HepG2 (cell line): ENCODE measurements around the gene KANSL3. TPM values are rescaled to one million over a fixed set of nuclear protein-coding genes. Genes with fewer than 3 reads are reported as not detected.

Experiments used
- CEBPB ChIP-seq: IDR thresholded peaks from 2 replicates; pipeline ENCODE4 v1.6.1; 2011; ENCODE audit warnings: low read depth, low read length, improper control_type of control experiment, borderline replicate concordance
- CHD4 ChIP-seq: fragments of 200-600 bp; sonication (generic); IDR thresholded peaks from 2 replicates; pipeline ENCODE4 v1.7.0; 2017; ENCODE audit warnings: mild to moderate bottlenecking, low read length, borderline replicate concordance
- DMTF1 ChIP-seq: sonication (generic); formaldehyde crosslinking; IDR thresholded peaks from 2 replicates; pipeline ENCODE4 v1.4.0; 2020; ENCODE audit warnings: mild to moderate bottlenecking, missing genetic modification reagents
- FIP1L1 ChIP-seq: fragments of 200-400 bp; formaldehyde crosslinking; IDR thresholded peaks from 2 replicates; pipeline ENCODE4 v1.6.1; 2018; ENCODE audit warnings: low read depth, mild to moderate bottlenecking, low read length, moderate library complexity, borderline replicate concordance; ENCODE audit not compliant: insufficient read depth
- FOXP4 ChIP-seq: sonication (generic); formaldehyde crosslinking; IDR thresholded peaks from 2 replicates; pipeline ENCODE4 v1.4.0; 2020; ENCODE audit warnings: missing genetic modification reagents
- GTF3A ChIP-seq: sonication (generic); formaldehyde crosslinking; conservative IDR thresholded peaks from 2 replicates; pipeline ENCODE4 v1.4.0; 2020; ENCODE audit warnings: mild to moderate bottlenecking, missing genetic modification reagents
- HOXA9 ChIP-seq: sonication (generic); formaldehyde crosslinking; IDR thresholded peaks from 2 replicates; pipeline ENCODE4 v1.8.1; 2022; ENCODE audit warnings: missing genetic modification reagents, mild to moderate bottlenecking, moderate library complexity, borderline replicate concordance
- KLF9 ChIP-seq: IDR thresholded peaks from 2 replicates; pipeline ENCODE4 v1.6.1; 2016; ENCODE audit warnings: low read depth
- NKX3-1 ChIP-seq: sonication (generic); formaldehyde crosslinking; IDR thresholded peaks from 2 replicates; pipeline ENCODE4 v1.5.0; 2020; ENCODE audit warnings: missing genetic modification reagents
- NR2C2 ChIP-seq: sonication (generic); formaldehyde crosslinking; IDR thresholded peaks from 2 replicates; pipeline ENCODE4 v1.4.0; 2020; ENCODE audit warnings: missing genetic modification reagents, mild to moderate bottlenecking, moderate library complexity, borderline replicate concordance
- RNF2 ChIP-seq: fragments of 450-650 bp; conservative IDR thresholded peaks from 2 replicates; pipeline ENCODE4 v1.6.1; 2016; ENCODE audit warnings: low read depth
- SAP130 ChIP-seq: IDR thresholded peaks from 2 replicates; pipeline ENCODE4 v1.6.1; 2016; ENCODE audit warnings: low read depth
- SUZ12 ChIP-seq: fragments of 150-350 bp; IDR thresholded peaks from 2 replicates; pipeline ENCODE4 v1.6.1; 2014; ENCODE audit warnings: low read depth, low read length
- TP53 ChIP-seq: sonication (generic); formaldehyde crosslinking; conservative IDR thresholded peaks from 2 replicates; pipeline ENCODE4 v1.4.0; 2020; ENCODE audit warnings: missing genetic modification reagents
- ZFP36 ChIP-seq: fragments of 150-350 bp; IDR thresholded peaks from 2 replicates; pipeline ENCODE4 v1.6.1; 2018; ENCODE audit warnings: borderline replicate concordance, low read length, low read depth; ENCODE audit not compliant: partially characterized antibody
- ZNF101 ChIP-seq: sonication (generic); formaldehyde crosslinking; IDR thresholded peaks from 2 replicates; pipeline ENCODE4 v1.4.0; 2020; ENCODE audit warnings: mild to moderate bottlenecking, low read depth, missing genetic modification reagents, borderline replicate concordance
- ZNF350 ChIP-seq: sonication (generic); formaldehyde crosslinking; IDR thresholded peaks from 2 replicates; pipeline ENCODE4 v1.4.0; 2020; ENCODE audit warnings: mild to moderate bottlenecking, low read depth, missing genetic modification reagents, borderline replicate concordance
- ZNF737 ChIP-seq: sonication (generic); formaldehyde crosslinking; IDR thresholded peaks from 2 replicates; pipeline ENCODE4 v1.5.0; 2020; ENCODE audit warnings: missing genetic modification reagents, mild to moderate bottlenecking, borderline replicate concordance
- ZSCAN31 ChIP-seq: sonication (generic); formaldehyde crosslinking; IDR thresholded peaks from 2 replicates; pipeline ENCODE4 v1.5.0; 2020; ENCODE audit warnings: low read depth, mild to moderate bottlenecking, missing genetic modification reagents
- polyA plus RNA-seq, 8 experiments: library from polyadenylated mRNA; depleted of rRNA in 3 of 8; stranded (reverse) in 7 of 8; unstranded in 1 of 8; fragments of >200 nt; fragmentation: Illumina TruSeq in 4 of 8; extraction: Trizol in 4 of 8; gene quantifications; 2 replicates each; pipeline versions ENCODE4 v1.2.1 to v1.2.3, GENCODE V29; 2011 to 2016; ENCODE audit warnings: low read depth in 4 of 8, missing spikeins in 1 of 8, mixed read lengths in 1 of 8; ENCODE audit not compliant: insufficient read depth in 1 of 8
- total RNA-seq, 5 experiments: library from RNA; depleted of rRNA; stranded (reverse); fragments of >200 nt; fragmentation: Illumina TruSeq; extraction: Trizol; gene quantifications; 2 replicates each; pipeline ENCODE4 v1.2.3, GENCODE V29; 2016; ENCODE audit warnings: low read depth in 1 of 5
- TF ChIP-seq, protein P1 (sequence below): sonication (generic); formaldehyde crosslinking; IDR thresholded peaks from 2 replicates; pipeline ENCODE4 v1.4.0; 2020; ENCODE audit warnings: mild to moderate bottlenecking, missing genetic modification reagents

The KANSL3 gene
- total and polyA plus RNA-seq, 2 of the 13 experiments (the other 11 are each of a cell fraction or from before 2014, with no cell fraction given): 20.8 to 37.3 TPM

GRCh38 chr2:96549967-96550786 lies 87.9 kb downstream of the KANSL3 start (continued):
- TF ChIP-seq FIP1L1 (no peak), SAP130 (peak; percentile 98), CEBPB (no peak), DMTF1 (CRISPR knock-in tag) (no peak), KLF9 (0 out of 2 replicates have a peak, but pooled peaks have one; percentile 74), ZNF350 (CRISPR knock-in tag) (peak; percentile 85; the same call in 1 of the 2 replicates), CHD4 (no peak), ZSCAN31 (peak; percentile 83; the same call in 1 of the 2 replicates), NR2C2 (CRISPR knock-in tag) (peak; percentile 63), GTF3A (CRISPR knock-in tag) (no peak), ZNF101 (CRISPR knock-in tag) (no peak), ZNF737 (CRISPR knock-in tag) (no peak), RNF2 (peak; percentile 93), NKX3-1 (CRISPR knock-in tag) (no peak; the same call in 1 of the 2 replicates), SUZ12 (no peak), TP53 (CRISPR knock-in tag) (no peak), ZFP36 (no peak), FOXP4 (CRISPR knock-in tag) (peak; percentile 71), HOXA9 (peak; percentile 74; the same call in 1 of the 2 replicates)
- TF ChIP-seq, protein P1, sequence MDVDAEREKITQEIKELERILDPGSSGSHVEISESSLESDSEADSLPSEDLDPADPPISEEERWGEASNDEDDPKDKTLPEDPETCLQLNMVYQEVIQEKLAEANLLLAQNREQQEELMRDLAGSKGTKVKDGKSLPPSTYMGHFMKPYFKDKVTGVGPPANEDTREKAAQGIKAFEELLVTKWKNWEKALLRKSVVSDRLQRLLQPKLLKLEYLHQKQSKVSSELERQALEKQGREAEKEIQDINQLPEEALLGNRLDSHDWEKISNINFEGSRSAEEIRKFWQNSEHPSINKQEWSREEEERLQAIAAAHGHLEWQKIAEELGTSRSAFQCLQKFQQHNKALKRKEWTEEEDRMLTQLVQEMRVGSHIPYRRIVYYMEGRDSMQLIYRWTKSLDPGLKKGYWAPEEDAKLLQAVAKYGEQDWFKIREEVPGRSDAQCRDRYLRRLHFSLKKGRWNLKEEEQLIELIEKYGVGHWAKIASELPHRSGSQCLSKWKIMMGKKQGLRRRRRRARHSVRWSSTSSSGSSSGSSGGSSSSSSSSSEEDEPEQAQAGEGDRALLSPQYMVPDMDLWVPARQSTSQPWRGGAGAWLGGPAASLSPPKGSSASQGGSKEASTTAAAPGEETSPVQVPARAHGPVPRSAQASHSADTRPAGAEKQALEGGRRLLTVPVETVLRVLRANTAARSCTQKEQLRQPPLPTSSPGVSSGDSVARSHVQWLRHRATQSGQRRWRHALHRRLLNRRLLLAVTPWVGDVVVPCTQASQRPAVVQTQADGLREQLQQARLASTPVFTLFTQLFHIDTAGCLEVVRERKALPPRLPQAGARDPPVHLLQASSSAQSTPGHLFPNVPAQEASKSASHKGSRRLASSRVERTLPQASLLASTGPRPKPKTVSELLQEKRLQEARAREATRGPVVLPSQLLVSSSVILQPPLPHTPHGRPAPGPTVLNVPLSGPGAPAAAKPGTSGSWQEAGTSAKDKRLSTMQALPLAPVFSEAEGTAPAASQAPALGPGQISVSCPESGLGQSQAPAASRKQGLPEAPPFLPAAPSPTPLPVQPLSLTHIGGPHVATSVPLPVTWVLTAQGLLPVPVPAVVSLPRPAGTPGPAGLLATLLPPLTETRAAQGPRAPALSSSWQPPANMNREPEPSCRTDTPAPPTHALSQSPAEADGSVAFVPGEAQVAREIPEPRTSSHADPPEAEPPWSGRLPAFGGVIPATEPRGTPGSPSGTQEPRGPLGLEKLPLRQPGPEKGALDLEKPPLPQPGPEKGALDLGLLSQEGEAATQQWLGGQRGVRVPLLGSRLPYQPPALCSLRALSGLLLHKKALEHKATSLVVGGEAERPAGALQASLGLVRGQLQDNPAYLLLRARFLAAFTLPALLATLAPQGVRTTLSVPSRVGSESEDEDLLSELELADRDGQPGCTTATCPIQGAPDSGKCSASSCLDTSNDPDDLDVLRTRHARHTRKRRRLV (CRISPR knock-in tag): no peak; the same call in 1 of the 2 replicates
